Astrocyte (in vitro differentiated cells and primary cell): ENCODE results near the gene OXCT1.

Source experiments
- CTCF ChIP-seq: IDR thresholded peaks from 2 replicates; pipeline ENCODE4 v1.5.1; 2011; ENCODE audit warnings: low read depth, mild to moderate bottlenecking, inconsistent platforms, low read length, moderate library complexity; ENCODE audit not compliant: insufficient read depth
- EZH2 ChIP-seq: IDR thresholded peaks from 2 replicates; pipeline ENCODE4 v1.6.1; 2012; ENCODE audit warnings: mild to moderate bottlenecking, low read length, inconsistent platforms; ENCODE audit not compliant: insufficient read depth

GRCh38 chr5:41876678-41877077 is 6.5 kb upstream of the OXCT1 start:
- TF ChIP-seq CTCF (no peak), EZH2 (no peak)
